Measurements from ENCODE around the gene MRGPRF.

DNA sequence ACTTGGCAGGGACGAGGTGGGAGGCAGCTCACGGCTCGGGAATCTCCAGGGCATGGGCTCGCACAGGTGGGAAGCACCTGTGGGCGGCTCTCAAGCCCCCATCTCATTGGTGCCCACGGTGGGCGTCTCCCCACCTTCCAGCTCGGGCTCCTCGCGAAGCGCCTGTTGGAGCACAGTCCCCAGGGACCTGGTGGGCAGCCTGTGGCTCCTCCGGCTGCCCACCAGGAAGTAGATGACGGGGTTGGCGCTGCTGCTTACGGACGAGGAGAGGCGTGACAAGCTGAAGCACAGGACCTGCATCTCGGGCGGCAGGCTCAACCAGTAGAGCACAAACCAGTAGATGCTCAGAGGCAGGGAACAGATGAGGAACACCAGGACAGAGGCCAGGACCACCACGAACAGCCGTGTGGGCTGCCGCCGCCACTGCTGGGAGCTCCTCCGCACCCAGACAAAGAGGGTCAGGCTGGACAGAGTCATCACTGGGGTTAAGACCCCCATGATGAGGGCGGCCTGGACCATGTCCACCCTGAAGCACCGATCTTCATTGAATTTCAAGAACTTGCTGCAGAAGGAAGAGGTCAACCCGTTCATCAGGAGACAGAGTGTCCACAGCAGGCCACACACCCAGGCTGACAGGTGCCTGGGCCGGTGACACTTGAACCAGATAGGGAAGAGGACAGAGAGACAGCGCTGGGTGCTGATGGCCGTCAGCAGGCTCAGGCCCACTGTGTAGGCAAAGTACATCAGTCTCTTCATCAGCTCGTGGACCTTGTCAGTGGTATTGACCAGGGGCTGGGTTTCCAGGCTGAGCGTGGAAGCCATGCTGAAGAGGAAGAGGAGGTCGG is 32.9 kb downstream of the MRGPRF start:
- TF ChIP-seq POLR2AphosphoS5 (IDR thresholded peaks at IDR 0.05; ENCODE audit: low read depth, low read length): no peak
- TF ChIP-seq CTCF (IDR thresholded peaks at IDR 0.05): no peak
- TF ChIP-seq USF2 (IDR thresholded peaks at IDR 0.05; ENCODE audit: borderline replicate concordance, low read depth, low read length): no peak
- TF ChIP-seq, protein P1, sequence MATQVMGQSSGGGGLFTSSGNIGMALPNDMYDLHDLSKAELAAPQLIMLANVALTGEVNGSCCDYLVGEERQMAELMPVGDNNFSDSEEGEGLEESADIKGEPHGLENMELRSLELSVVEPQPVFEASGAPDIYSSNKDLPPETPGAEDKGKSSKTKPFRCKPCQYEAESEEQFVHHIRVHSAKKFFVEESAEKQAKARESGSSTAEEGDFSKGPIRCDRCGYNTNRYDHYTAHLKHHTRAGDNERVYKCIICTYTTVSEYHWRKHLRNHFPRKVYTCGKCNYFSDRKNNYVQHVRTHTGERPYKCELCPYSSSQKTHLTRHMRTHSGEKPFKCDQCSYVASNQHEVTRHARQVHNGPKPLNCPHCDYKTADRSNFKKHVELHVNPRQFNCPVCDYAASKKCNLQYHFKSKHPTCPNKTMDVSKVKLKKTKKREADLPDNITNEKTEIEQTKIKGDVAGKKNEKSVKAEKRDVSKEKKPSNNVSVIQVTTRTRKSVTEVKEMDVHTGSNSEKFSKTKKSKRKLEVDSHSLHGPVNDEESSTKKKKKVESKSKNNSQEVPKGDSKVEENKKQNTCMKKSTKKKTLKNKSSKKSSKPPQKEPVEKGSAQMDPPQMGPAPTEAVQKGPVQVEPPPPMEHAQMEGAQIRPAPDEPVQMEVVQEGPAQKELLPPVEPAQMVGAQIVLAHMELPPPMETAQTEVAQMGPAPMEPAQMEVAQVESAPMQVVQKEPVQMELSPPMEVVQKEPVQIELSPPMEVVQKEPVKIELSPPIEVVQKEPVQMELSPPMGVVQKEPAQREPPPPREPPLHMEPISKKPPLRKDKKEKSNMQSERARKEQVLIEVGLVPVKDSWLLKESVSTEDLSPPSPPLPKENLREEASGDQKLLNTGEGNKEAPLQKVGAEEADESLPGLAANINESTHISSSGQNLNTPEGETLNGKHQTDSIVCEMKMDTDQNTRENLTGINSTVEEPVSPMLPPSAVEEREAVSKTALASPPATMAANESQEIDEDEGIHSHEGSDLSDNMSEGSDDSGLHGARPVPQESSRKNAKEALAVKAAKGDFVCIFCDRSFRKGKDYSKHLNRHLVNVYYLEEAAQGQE (IDR thresholded peaks at IDR 0.05; ENCODE audit: low read depth, low read length): no peak
- TF ChIP-seq JUND (IDR thresholded peaks at IDR 0.05): no peak
- TF ChIP-seq NRF1 (IDR thresholded peaks at IDR 0.05; ENCODE audit: low read depth, low read length): no peak
- no peak for TF ChIP-seq FOXJ3 (CRISPR knock-in tag; IDR thresholded peaks at IDR 0.05)
- TF ChIP-seq, protein P2, sequence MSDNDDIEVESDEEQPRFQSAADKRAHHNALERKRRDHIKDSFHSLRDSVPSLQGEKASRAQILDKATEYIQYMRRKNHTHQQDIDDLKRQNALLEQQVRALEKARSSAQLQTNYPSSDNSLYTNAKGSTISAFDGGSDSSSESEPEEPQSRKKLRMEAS (IDR thresholded peaks at IDR 0.05; ENCODE audit: low read depth): no peak
- TF ChIP-seq ELF1 (IDR thresholded peaks at IDR 0.05): no peak
- TF ChIP-seq TEAD4 (IDR thresholded peaks at IDR 0.05; ENCODE audit: borderline replicate concordance, insufficient read depth): no peak

All from SK-N-SH (cell line).